Prostate gland (tissue), 2 donors: ENCODE measurements around the gene ADAM22. TPM values are rescaled to one million over a fixed set of nuclear protein-coding genes. Genes with fewer than 3 reads are reported as not detected.

Source experiments
- DNase-seq: peaks from one replicate; pipeline ENCODE4 v3.0.0-alpha.2; 2019; ENCODE audit warnings: low spot score
- H3K27ac ChIP-seq, 2 donors: fragments of 200-600 bp; sonication (generic); 2 replicates each; pipeline ENCODE4 v1.5.1; 2017 to 2019
- H3K27me3 ChIP-seq: fragments of 200-600 bp; sonication (generic); replicated peaks from 2 replicates; pipeline ENCODE4 v1.5.1; 2019; ENCODE audit not compliant: insufficient read depth
- H3K36me3 ChIP-seq, 2 donors: fragments of 200-600 bp; sonication (generic); 1 replicate in 1 of 2; 2 replicates in 1 of 2; pipeline versions ENCODE4 v1.5.1 to v1.8.1; 2017 to 2019
- H3K4me1 ChIP-seq: fragments of 200-600 bp; sonication (generic); replicated peaks from 2 replicates; pipeline ENCODE4 v1.5.1; 2019
- H3K4me3 ChIP-seq, 2 donors: fragments of 200-600 bp; sonication (generic); 2 replicates each; pipeline ENCODE4 v1.5.1; 2017 to 2019
- H3K9me3 ChIP-seq: fragments of 200-600 bp; sonication (generic); 2 replicates; pipeline ENCODE4 v1.5.1; 2017
- CTCF ChIP-seq, 4 experiments: fragments of 200-600 bp in 2 of 4; fragments of 450-650 bp in 2 of 4; sonication (generic) in 2 of 4; IDR thresholded peaks; 1 replicate in 3 of 4; 2 replicates in 1 of 4; pipeline ENCODE4 v1.5.1; 2016 to 2019; ENCODE audit warnings: antibody characterized with exemption in 4 of 4, mild to moderate bottlenecking in 2 of 4, moderate library complexity in 2 of 4
- POLR2A ChIP-seq: fragments of 450-650 bp; IDR thresholded peaks from one replicate; pipeline ENCODE4 v1.6.1; 2016; ENCODE audit warnings: antibody characterized with exemption, mild to moderate bottlenecking
- POLR2AphosphoS5 ChIP-seq: sonication (generic); formaldehyde crosslinking; IDR thresholded peaks from one replicate; pipeline ENCODE4 v1.6.1; 2017; ENCODE audit warnings: antibody characterized with exemption
- WGBS: methylation state at CpG from one replicate; pipeline ENCODE4 v1.1.5; 2018; 5-methylcytosine and 5-hydroxymethylcytosine counted together
- intact Hi-C: fragments of 100-400 bp; cut with DNase I; formaldehyde crosslinking; loops from one replicate; pipeline ENCODE4 v1.14.2; 2022
- total RNA-seq, 2 donors: library from RNA; depleted of rRNA; stranded (reverse); fragments of >200 nt; gene quantifications; one replicate each; pipeline ENCODE4 v1.1.0, GENCODE V29; 2016

Gene ADAM22
- total RNA-seq, 2 donors from 2014 or later, result 8.4 to 8.5 TPM

DNA sequence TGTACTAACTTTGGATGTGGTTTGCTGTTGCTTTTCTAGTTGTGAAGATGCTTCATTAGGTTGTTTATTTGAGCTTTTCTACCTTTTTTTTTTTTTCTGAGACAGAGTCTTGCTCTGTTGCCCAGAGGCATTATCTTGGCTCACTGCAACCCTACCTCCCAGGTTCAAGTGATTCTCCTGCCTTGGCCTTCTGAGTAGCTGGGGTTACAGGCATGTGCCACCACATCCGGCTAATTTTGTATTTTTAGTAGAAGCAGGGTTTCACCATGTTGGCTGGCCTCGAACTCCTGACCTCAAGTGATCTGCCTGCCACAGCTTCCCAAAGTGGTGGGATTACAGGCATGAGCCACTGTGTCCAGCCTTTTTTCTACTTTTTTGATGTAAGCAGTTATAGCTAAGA is 93.7 kb downstream of the ADAM22 start:
- Histone ChIP-seq H3K4me1 (no peaks in the 10 kb centered on the region), H3K27me3 (no peaks in the 10 kb centered on the region), H3K9me3 (no peaks in the 10 kb centered on the region), H3K36me3 (no peaks in the 10 kb centered on the region), H3K27ac (no peak overlapping the region), H3K4me3 (no peak overlapping the region)
- intact Hi-C loops, result no loop called here
- WGBS, result 95% methylated on average over 2 of the region's 2 CpGs
- DNase-seq, result no peak
- TF ChIP-seq POLR2AphosphoS5 (no peak), CTCF (IDR thresholded peaks at IDR 0.05) (no peak), POLR2A (no peak)

DNA sequence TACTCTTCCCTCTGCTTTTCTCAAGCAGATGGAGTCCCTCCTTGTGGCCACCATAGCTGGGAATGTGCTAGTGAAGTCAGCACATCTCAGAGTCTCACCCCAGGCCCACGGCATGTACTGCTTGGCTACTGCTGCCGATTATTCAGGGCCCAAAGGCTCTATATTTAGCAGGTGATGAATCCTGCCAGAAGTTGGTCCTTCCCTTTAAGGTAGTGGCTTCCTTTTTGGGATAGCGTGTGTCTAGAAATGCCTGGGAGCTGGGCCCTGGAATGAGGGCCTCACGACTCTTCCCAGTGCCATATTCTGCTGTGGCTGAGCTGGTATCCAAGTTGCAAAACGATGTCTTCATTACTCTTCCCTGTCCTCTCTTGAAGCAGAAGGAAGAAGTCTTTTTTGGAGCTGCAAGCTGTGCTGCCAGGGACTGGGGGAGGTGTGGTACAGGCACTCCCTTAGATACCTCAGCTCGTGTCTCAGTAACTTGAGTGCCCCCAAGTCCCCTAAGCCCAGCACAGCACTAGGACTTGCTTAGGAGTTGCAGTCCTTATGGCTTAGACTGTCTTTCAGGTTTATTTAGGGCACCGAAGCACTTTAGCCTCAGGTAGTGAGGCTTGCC is 100.1 kb downstream of the ADAM22 start:
- Histone ChIP-seq H3K27me3 (no peaks in the 10 kb centered on the region), H3K4me1 (no peaks in the 10 kb centered on the region), H3K4me3 (no peak overlapping the region), H3K27ac (no peak overlapping the region), H3K36me3 (no peaks in the 10 kb centered on the region), H3K9me3 (no peaks in the 10 kb centered on the region)
- intact Hi-C loops, result no loop called here
- no peak for DNase-seq
- TF ChIP-seq CTCF (IDR thresholded peaks at IDR 0.05) (no peak), POLR2AphosphoS5 (no peak)
- WGBS, result 82% methylated on average over 7 of the region's 7 CpGs

- TF ChIP-seq POLR2AphosphoS5 (no peak), CTCF (IDR thresholded peaks at IDR 0.05) (no peak), POLR2A (no peak)
- WGBS, result 95% methylated on average over 3 of the region's 3 CpGs
- Histone ChIP-seq H3K36me3 (no peaks in the 10 kb centered on the region), H3K27me3 (no peaks in the 10 kb centered on the region), H3K4me1 (no peaks in the 10 kb centered on the region), H3K27ac (no peak overlapping the region), H3K9me3 (no peaks in the 10 kb centered on the region), H3K4me3 (no peak overlapping the region)
- no peak for DNase-seq
- intact Hi-C loops, result no loop called here
Measured at GRCh38 chr7:88037050-88037449, 103.0 kb downstream of the ADAM22 start.

- DNase-seq, result no peak
- 25% methylated on average over 1 of the region's 1 CpG for WGBS
- TF ChIP-seq POLR2A, result no peak
- TF ChIP-seq POLR2AphosphoS5, result no peak
- TF ChIP-seq CTCF (IDR thresholded peaks at IDR 0.05), result no peak
Measured at GRCh38 chr7:88040694-88041093, 106.6 kb downstream of the ADAM22 start.

DNA sequence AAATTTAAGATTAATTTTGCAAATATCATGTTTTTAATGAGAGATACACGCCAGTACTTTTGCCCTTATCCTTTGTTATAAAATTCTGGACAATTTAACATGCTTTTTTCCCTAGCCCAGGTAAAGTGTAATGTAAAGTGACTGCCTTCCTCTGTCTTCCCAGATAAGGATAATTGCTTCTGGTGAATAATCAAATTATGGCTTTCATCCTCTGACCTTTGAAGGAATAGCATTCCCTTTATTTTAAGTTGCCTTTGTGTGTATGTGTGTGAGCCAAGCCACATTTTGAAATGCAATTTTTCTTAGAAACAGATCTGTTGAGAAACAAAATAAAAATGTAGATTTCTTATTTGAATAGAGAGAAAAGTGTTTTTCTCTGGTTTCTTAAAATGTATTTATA is 107.5 kb downstream of the ADAM22 start:
- 98% methylated on average over 1 of the region's 1 CpG for WGBS
- no peaks in the 10 kb centered on the region for H3K9me3 ChIP-seq
- no peak overlapping the region for H3K4me3 ChIP-seq
- no peaks in the 10 kb centered on the region for H3K27me3 ChIP-seq
- no peak overlapping the region for H3K27ac ChIP-seq
- H3K4me1 ChIP-seq, result no peaks in the 10 kb centered on the region
- no peaks in the 10 kb centered on the region for H3K36me3 ChIP-seq
- intact Hi-C loops, result no loop called here
- TF ChIP-seq POLR2AphosphoS5 (no peak), CTCF (IDR thresholded peaks at IDR 0.05) (no peak), POLR2A (no peak)
- no peak for DNase-seq

More at GRCh38 chr7:88040694-88041093, 106.6 kb downstream of the ADAM22 start:
- no peaks in the 10 kb centered on the region for H3K27me3 ChIP-seq
- no peak overlapping the region for H3K4me3 ChIP-seq
- no peaks in the 10 kb centered on the region for H3K36me3 ChIP-seq
- no peaks in the 10 kb centered on the region for H3K9me3 ChIP-seq
- intact Hi-C loops, result no loop called here
- no peaks in the 10 kb centered on the region for H3K4me1 ChIP-seq
- no peak overlapping the region for H3K27ac ChIP-seq
